Activated CD8-positive, alpha-beta memory T cell treated with anti-CD3 and anti-CD28 coated beads, Interleukin-2, amount 10 ng/mL, durations not matched to agents 7 days and 5 days (primary cell): Measurements from ENCODE around the gene PLEKHH1. TPM values are rescaled to one million over a fixed set of nuclear protein-coding genes. Genes with fewer than 3 reads are reported as not detected.
"Not testable (repeated sequence)": the region's sequence is repeated elsewhere in the genome, so short reads cannot be mapped to it uniquely, and the experiment has no call there.

Experiments used
- ATAC-seq: fragments of 150-1000 bp; cut with Tn5 transposase; one replicate; pipeline ENCODE4 v1.10.0; 2021; ENCODE audit warnings: moderate library complexity
- CTCF ChIA-PET: fragments of 350-600 bp; sonication (Branson Sonifier 250); formaldehyde crosslinking; loops from one replicate; lab custom pipeline; 2021; ENCODE audit warnings: antibody characterized with exemption; lab: Charles Lee
- DNase-seq: peaks from one replicate; pipeline ENCODE4 v3.0.0-alpha.2; 2020
- H3K27ac Mint-ChIP-seq: one replicate; pipeline ENCODE4 v1.8.0; 2021; ENCODE audit warnings: mild to moderate bottlenecking, mixed read lengths
- H3K27me3 Mint-ChIP-seq: one replicate; pipeline ENCODE4 v1.8.0; 2021; ENCODE audit warnings: mixed read lengths
- H3K36me3 Mint-ChIP-seq: one replicate; pipeline ENCODE4 v1.8.0; 2021; ENCODE audit warnings: mild to moderate bottlenecking, mixed read lengths
- H3K4me1 Mint-ChIP-seq: one replicate; pipeline ENCODE4 v1.8.0; 2021; ENCODE audit warnings: mixed read lengths
- H3K4me3 Mint-ChIP-seq: one replicate; pipeline ENCODE4 v1.8.0; 2021; ENCODE audit warnings: mild to moderate bottlenecking, moderate library complexity, mixed read lengths
- H3K9me3 Mint-ChIP-seq: one replicate; pipeline ENCODE4 v1.8.0; 2022; ENCODE audit warnings: low read depth, mixed read lengths
- total RNA-seq, 2 experiments: library from RNA; stranded (reverse); gene quantifications; one replicate each; pipeline ENCODE4 v1.2.3, GENCODE V29; 2021

The PLEKHH1 gene
- total RNA-seq, 2 experiments from 2014 or later, result 0.19 to 0.79 TPM

DNA sequence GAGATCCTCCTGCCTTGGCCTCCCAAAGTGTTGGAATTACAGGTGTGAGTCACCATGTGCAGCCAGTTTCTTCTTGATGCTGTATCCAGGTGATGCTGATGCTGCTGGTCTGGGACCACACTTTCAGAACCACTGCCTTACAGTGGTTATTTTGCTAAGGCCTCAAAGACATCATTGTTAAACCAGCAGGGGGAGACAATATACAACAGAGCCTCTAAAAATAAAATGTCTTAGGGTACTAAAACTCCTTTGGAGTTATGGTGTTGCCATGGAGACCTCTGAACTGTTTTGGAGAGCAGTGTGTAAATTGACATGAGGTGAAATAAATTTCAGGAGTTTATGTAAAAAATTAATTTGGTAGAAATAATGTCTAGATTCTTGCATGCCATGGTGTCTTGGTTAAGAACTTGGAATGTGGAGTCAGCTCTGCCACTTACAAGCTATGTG lies 85.5 kb downstream of the PLEKHH1 start:
- Mint-ChIP-seq H3K27me3 (peaks cover 22% of the 10 kb centered on the region), H3K9me3 (no peaks in the 10 kb centered on the region), H3K27ac (peak overlapping the region; percentile 82), H3K4me3 (peak overlapping the region; percentile 81), H3K36me3 (peaks cover 2% of the 10 kb centered on the region), H3K4me1 (peaks cover 32% of the 10 kb centered on the region)
- DNase-seq (peak; percentile 50), ATAC-seq (peak; percentile 28)
- CTCF ChIA-PET, result interaction anchor here (0.6 to 3.4 kb wide), 26 partner anchors 8 to 191 kb away, joined by 3 to 96 read pairs (median 3); partner anchors contain the start of genes PIGH, PLEKHH1, RDH12 and VTI1B

DNA sequence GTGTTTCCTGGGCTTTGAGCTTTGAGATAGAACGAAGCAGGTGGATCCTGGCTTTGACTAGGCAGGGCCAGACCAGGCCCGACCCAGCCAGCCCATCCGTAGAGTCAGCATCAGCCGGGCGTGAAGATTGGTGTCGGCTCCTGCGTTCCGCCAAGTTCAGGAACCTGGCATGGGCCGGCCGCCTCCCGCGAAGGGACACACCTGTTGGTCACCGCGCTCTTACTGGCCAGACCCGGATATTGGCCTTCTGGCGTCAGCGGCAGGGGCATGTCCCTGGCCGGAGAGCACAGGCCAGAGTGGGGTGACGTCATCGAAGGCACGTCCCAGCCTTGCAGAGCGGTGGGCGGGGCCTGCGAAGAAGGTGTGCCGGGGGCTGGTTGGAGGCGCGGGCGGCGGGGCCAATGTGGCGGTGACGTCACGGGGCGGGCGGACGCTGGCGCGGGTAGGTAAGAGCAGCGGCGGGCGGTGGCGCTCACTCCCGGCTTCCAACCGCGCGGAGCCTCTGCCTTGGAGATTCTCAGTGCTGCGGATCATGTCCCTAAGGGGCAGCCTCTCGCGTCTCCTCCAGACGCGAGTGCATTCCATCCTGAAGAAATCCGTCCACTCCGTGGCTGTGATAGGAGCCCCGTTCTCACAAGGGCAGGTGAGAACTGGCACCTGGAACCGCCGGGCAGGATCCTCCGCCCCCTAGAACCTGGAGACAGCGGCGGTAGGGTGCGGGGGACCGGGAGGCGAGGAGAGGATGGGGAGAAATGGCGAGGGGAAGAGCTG lies 86.5 kb downstream of the PLEKHH1 start, which contains the start of gene ARG2:
ARG2 (plus strand) TSS at position 475 of the 771 bp plus-strand sequence; CDS start at position 533, 58 bp downstream.
- Mint-ChIP-seq H3K27ac (peak within 1 kb of the TSS; percentile 82), H3K27me3 (peaks cover 18% of the 10 kb centered on the region), H3K4me1 (peaks cover 34% of the 10 kb centered on the region), H3K36me3 (peaks cover 6% of the 10 kb centered on the region), H3K9me3 (no peaks in the 10 kb centered on the region), H3K4me3 (peak within 1 kb of the TSS; percentile 81)
- DNase-seq, result peak; percentile 98
- peak; percentile 92 for ATAC-seq
- CTCF ChIA-PET, result interaction anchor here (0.6 to 3.4 kb wide), 26 partner anchors 9 to 192 kb away, joined by 3 to 96 read pairs (median 3); partner anchors contain the start of genes PIGH, PLEKHH1, RDH12 and VTI1B

DNA sequence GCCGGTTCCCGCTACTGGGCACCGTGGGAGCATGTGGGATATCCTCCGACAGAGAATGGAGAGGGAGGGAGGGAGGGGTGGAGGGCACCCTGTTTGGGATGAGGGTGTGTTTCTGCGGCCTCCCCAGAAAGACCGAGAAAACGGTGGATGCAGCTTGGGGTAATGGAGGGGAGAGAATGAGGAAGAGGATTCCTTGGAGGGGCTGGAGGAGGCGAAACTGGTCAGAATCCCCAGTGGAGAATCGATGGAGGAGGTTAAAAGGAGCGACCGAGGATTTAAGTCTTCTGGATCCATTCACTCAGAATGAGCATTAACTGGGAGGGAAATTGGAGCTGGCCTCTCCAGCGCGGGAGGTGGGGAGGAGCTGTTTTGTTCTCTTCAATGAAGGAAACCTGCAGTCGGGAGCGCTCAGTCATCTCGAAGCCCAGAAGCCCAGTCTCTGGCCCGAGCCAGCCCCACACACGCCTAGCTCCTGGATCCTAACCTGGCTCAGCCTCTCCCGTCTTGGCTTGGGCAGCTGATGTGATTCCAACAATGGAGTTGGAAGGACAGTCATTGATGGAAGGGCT lies 87.2 kb downstream of the PLEKHH1 start:
- Mint-ChIP-seq H3K4me1 (peaks cover 34% of the 10 kb centered on the region), H3K27me3 (peaks cover 15% of the 10 kb centered on the region), H3K9me3 (no peaks in the 10 kb centered on the region), H3K36me3 (peaks cover 6% of the 10 kb centered on the region), H3K27ac (peak overlapping the region; percentile 22), H3K4me3 (peak overlapping the region; percentile 81)
- no peak for ATAC-seq
- DNase-seq, result no peak
- CTCF ChIA-PET, result interaction anchor here (0.8 to 3.4 kb wide), 7 partner anchors 22 to 83 kb away, joined by 3 to 96 read pairs (median 5); partner anchors contain the start of gene RDH12

DNA sequence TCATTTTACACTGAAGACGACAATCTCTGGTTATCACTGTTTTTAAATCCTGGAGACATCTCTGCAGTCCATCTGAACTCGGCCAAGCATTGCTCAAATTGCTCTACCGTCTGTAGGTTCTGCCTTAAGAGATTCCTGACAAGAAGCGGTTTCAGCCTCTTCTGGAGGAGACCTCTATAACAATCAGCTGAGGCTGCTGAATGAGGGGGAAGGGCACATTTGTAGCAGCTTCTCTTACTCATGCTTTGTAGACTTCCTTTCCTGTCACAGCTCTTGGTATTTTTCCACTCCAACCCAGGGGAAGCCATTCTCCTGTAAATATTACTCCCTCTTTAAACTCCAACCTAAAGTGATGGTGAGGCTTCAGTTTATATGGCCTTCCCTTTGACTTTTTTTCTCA lies 89.6 kb downstream of the PLEKHH1 start:
- Mint-ChIP-seq H3K27ac (no peak overlapping the region), H3K36me3 (peaks cover 6% of the 10 kb centered on the region), H3K9me3 (no peaks in the 10 kb centered on the region), H3K4me1 (peaks cover 34% of the 10 kb centered on the region), H3K4me3 (no peak overlapping the region), H3K27me3 (peaks cover 12% of the 10 kb centered on the region)
- ATAC-seq (no peak), DNase-seq (no peak)
- CTCF ChIA-PET, result interaction anchor here (1.0 to 2.0 kb wide), 3 partner anchors 23 to 82 kb away, joined by 4 to 8 read pairs (median 8); partner anchors contain the start of gene PIGH

DNA sequence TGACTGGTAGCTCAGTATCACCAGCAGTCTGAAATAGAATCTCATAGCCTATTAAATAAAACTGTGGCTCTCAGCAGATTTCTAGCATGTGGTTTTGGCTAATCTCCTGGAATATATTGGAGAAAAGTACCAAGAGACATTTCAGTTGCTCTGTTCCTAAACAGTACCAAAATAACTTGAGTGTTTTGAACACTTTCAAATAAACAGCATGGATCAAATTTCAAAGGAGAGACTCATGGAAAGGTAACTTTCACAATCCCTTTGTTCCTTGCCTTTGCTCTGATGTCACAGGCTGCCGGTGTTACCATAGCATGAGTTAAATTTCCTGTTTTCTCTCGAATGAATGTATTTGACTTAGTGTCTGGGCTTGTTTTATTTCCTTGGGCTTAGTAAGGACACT lies 90.0 kb downstream of the PLEKHH1 start:
- peaks cover 6% of the 10 kb centered on the region for H3K36me3 Mint-ChIP-seq
- peaks cover 12% of the 10 kb centered on the region for H3K27me3 Mint-ChIP-seq
- no peak overlapping the region for H3K4me3 Mint-ChIP-seq
- no peak overlapping the region for H3K27ac Mint-ChIP-seq
- no peaks in the 10 kb centered on the region for H3K9me3 Mint-ChIP-seq
- ATAC-seq, result no peak
- peaks cover 34% of the 10 kb centered on the region for H3K4me1 Mint-ChIP-seq
- no peak for DNase-seq
- CTCF ChIA-PET, result interaction anchor here (1.0 to 2.0 kb wide), 3 partner anchors 23 to 81 kb away, joined by 4 to 8 read pairs (median 8); partner anchors contain the start of gene PIGH

DNA sequence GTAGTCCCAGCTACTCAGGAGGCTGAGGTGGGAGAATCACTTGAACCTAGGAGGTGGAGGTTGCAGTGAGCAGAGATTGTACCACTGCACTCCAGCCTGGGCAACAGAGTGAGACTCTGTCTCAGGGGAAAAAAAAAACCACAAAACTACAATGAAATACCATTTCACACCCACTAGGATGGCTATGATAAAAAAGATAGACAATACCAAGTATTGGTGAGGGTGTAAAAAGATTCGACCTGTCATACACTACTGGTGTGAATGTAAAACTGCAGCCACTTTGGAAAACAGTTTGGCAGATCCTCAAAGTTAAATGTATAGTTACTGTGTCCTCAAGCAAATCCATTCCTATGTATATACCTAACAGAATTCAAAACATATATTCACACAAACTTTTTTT lies 93.0 kb downstream of the PLEKHH1 start:
- peak; percentile 25 for ATAC-seq

DNA sequence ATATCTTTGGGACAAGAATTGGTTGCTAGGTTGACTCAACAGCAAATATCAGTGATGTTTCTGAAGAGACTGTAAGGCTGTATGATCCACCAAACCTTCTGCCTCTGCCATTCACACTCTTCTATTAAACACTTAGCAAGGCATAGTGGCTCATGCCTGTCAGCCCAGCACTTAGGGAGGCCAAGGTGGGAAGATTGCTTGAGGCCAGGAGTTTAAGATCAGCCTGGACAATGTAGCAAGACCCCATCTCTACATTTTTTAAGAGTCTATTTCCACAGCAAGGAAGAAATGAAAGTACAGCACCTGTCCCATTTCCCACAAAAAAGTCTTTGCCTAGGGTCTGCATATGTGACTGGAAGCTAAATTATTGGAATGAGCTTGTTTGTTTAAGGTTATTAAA lies 94.4 kb downstream of the PLEKHH1 start:
- H3K4me1 Mint-ChIP-seq, result peaks cover 10% of the 10 kb centered on the region
- no peak overlapping the region for H3K4me3 Mint-ChIP-seq
- ATAC-seq (no peak), DNase-seq (no peak)
- no peaks in the 10 kb centered on the region for H3K9me3 Mint-ChIP-seq
- H3K27ac Mint-ChIP-seq, result no peak overlapping the region
- H3K27me3 Mint-ChIP-seq, result no peaks in the 10 kb centered on the region
- CTCF ChIA-PET, result interaction anchor here (1.0 to 1.7 kb wide), 2 partner anchors 9 to 77 kb away, joined by 3 to 7 read pairs; no protein-coding TSS in a partner anchor
- peaks cover 3% of the 10 kb centered on the region for H3K36me3 Mint-ChIP-seq

More for the DNA sequence above, 93.0 kb downstream of the PLEKHH1 start:
- DNase-seq, H3K4me3 Mint-ChIP-seq, H3K27me3 Mint-ChIP-seq, CTCF ChIA-PET, H3K27ac Mint-ChIP-seq, H3K36me3 Mint-ChIP-seq, H3K9me3 Mint-ChIP-seq: not testable (repeated sequence)
- H3K4me1 Mint-ChIP-seq, result peaks cover 15% of the 10 kb centered on the region

DNA sequence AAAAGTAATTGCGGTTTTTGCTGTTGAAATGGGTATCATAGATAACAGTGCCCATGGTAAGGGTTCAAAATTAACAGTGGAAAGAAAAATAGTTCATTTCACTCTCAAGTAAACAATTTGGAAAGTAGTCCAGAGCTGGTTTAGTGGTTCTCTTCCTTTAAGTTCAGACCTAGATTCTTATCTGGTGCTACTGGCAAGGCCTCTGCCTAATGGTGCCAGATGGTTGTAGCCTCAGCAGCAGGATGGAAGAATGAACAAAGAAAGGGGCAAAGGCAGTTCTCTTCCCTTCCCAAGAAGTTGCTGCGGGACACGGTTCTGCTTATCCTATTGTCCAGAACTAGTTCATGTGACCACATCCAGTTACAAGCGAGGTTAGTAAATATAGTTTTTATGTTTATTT lies 97.1 kb downstream of the PLEKHH1 start:
- H3K4me3 Mint-ChIP-seq, result no peak overlapping the region
- DNase-seq (no peak), ATAC-seq (no peak)
- H3K4me1 Mint-ChIP-seq, result no peaks in the 10 kb centered on the region
- no peaks in the 10 kb centered on the region for H3K9me3 Mint-ChIP-seq
- no peak overlapping the region for H3K27ac Mint-ChIP-seq
- no peaks in the 10 kb centered on the region for H3K27me3 Mint-ChIP-seq
- CTCF ChIA-PET, result no interaction called here
- no peaks in the 10 kb centered on the region for H3K36me3 Mint-ChIP-seq

DNA sequence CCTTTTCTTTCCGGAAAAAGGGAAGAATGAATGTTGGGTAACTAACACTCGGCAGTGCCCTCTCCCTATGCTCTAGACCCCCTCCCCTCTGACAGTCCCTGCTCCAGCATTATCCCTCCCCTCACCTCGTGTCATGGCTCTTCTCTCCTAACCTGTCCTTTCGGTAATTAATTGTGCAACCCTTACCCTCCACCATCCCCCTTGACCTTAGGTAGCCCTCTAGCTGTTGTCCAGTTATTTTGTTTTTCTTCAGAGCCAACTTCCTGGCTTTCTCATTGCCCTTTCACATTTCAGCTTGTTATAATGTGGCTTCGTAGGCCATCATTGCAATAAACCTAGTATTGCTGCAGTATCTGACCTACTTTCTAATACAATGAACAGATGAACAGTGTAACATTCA lies 97.8 kb downstream of the PLEKHH1 start:
- H3K4me1 Mint-ChIP-seq, result peaks cover 2% of the 10 kb centered on the region
- H3K27me3 Mint-ChIP-seq, result no peaks in the 10 kb centered on the region
- no peaks in the 10 kb centered on the region for H3K9me3 Mint-ChIP-seq
- CTCF ChIA-PET, result interaction anchor here (1.0 kb wide), 1 partner anchor 60 kb away, joined by 3 read pairs; no protein-coding TSS in a partner anchor
- DNase-seq (no peak), ATAC-seq (no peak)
- H3K36me3 Mint-ChIP-seq, result no peaks in the 10 kb centered on the region
- no peak overlapping the region for H3K4me3 Mint-ChIP-seq
- H3K27ac Mint-ChIP-seq, result no peak overlapping the region

DNA sequence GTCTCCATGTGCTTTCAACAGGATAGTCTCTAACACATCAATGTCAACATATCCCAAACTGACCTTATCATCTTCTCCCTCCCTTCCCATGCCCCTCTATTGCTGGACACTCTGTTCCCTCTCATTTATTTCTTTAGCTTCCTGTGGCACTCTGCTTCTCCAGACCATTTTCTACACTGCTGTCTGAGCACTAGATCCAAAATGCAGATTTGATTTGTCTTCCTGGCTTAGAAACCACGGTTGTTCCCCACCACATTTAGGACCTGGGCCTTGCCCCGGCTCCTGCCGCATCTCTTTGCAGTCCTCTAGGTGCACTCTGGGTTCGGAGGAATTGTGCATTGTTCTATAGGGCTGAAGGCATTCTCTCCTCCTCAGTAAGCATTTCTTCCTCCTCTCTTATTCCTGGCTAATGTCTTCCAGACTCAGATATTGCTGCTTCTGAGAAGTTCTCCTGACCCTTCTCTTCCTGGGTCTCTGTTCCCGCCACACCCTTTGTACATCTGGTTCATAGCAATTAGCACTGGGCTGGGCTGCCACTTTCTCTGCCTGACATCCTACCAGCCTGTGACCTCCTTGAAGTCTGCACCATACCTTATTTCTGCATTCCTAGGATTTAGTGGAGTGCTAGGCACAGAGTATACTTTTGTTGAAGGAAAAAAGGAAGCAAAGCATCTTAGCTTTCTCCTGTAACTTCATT lies 100.5 kb downstream of the PLEKHH1 start:
- no peaks in the 10 kb centered on the region for H3K36me3 Mint-ChIP-seq
- ATAC-seq, result no peak
- H3K9me3 Mint-ChIP-seq, result no peaks in the 10 kb centered on the region
- CTCF ChIA-PET, result interaction anchor here (0.9 to 1.0 kb wide), 2 partner anchors 33 to 50 kb away, joined by 3 read pairs; no protein-coding TSS in a partner anchor
- DNase-seq, result no peak
- H3K4me1 Mint-ChIP-seq, result peaks cover 10% of the 10 kb centered on the region
- H3K27me3 Mint-ChIP-seq, result no peaks in the 10 kb centered on the region
- no peak overlapping the region for H3K27ac Mint-ChIP-seq
- no peak overlapping the region for H3K4me3 Mint-ChIP-seq

DNA sequence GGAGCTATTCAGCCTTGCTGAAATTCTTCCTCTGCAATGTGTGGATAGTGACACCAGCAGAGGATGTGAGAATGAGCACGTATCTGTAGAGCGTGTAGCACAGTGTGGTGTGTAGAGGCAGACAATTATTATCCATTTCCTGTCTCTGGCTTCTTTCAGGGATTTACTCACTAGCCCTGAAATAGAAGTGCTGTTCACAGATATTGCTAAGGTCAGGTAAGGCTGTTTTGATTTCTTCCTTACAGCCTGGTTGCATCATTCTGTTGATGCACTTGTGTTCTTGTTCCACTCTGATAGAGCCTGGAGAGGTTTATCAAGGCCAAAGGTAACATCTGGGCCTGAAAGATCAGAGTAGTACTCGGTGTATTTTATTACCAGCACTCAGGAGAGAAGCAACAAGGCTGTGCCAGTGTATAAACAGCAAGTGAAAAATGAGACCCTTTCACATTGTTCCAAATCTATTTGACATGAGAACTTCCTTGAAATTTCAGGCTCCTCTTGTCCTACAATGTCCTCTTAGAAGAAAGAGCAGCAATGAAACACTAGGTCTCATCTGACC lies 103.3 kb downstream of the PLEKHH1 start:
- peak overlapping the region; percentile 49 for H3K27ac Mint-ChIP-seq
- no peaks in the 10 kb centered on the region for H3K27me3 Mint-ChIP-seq
- peaks cover 1% of the 10 kb centered on the region for H3K36me3 Mint-ChIP-seq
- H3K4me1 Mint-ChIP-seq, result peaks cover 10% of the 10 kb centered on the region
- no peaks in the 10 kb centered on the region for H3K9me3 Mint-ChIP-seq
- CTCF ChIA-PET, result interaction anchor here (1.2 kb wide), 1 partner anchor 68 kb away, joined by 6 read pairs; no protein-coding TSS in a partner anchor
- no peak overlapping the region for H3K4me3 Mint-ChIP-seq
- ATAC-seq (peak; percentile 66), DNase-seq (no peak)

DNA sequence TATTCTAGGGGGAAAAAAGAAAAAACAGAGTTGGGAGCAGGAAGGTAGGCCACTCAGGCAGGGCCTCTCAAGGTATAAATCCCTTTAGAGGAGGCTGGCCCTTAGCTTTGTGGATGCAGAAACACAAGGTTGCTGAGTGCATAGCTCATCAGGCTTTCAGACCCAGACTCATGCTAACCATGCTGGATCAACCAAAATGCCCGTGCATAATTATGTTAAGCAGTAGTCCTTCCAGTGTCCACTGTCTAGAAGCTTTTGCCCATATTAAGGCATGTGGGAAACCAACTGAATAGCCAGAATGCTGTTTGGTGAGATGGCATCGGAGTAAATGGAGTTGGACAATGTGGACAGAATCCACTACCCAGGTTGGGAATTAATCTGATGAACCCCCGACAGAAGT lies 105.6 kb downstream of the PLEKHH1 start:
- H3K4me1 Mint-ChIP-seq, result peaks cover 26% of the 10 kb centered on the region
- ATAC-seq (no peak), DNase-seq (no peak)
- peaks cover 8% of the 10 kb centered on the region for H3K36me3 Mint-ChIP-seq
- CTCF ChIA-PET, result interaction anchor here (0.6 to 1.5 kb wide), 2 partner anchors 19 to 66 kb away, joined by 3 to 4 read pairs; partner anchors contain the start of gene ARG2
- no peaks in the 10 kb centered on the region for H3K9me3 Mint-ChIP-seq
- no peak overlapping the region for H3K4me3 Mint-ChIP-seq
- H3K27ac Mint-ChIP-seq, result no peak overlapping the region
- no peaks in the 10 kb centered on the region for H3K27me3 Mint-ChIP-seq
